CD4-positive, alpha-beta T cell treated with Interleukin-15 for 4 hours (primary cell): ENCODE data around the gene ZNF655.
A peak's percentile ranks its signal among the peaks of the same experiment; 100 is the strongest.
"Not testable (repeated sequence)": the region's sequence is repeated elsewhere in the genome, so short reads cannot be mapped to it uniquely, and the experiment has no call there.

Experiments
- DNase-seq: peaks from one replicate; pipeline ENCODE4 v3.0.0-alpha.2; 2020; ENCODE audit warnings: low spot score

Gene ZNF655

GRCh38 chr7:99560834-99561736 is 2.6 kb downstream of the ZNF655 start:
- DNase-seq = no peak

- DNase-seq = no peak
These were observed 3.3 kb downstream of the ZNF655 start for GRCh38 chr7:99561737-99562051.

GRCh38 chr7:99562114-99562784 is 3.8 kb downstream of the ZNF655 start:
- no peak for DNase-seq

- DNase-seq = peak; percentile 60
These were observed 4.4 kb downstream of the ZNF655 start for GRCh38 chr7:99562832-99563231.

GRCh38 chr7:99563650-99564049 is 5.2 kb downstream of the ZNF655 start:
- no peak for DNase-seq

- not testable (repeated sequence) for DNase-seq
These were observed 10.3 kb downstream of the ZNF655 start for GRCh38 chr7:99568770-99569169.

GRCh38 chr7:99571768-99572167 is 13.3 kb downstream of the ZNF655 start:
- DNase-seq = no peak

- DNase-seq = no peak
These were observed 14.8 kb downstream of the ZNF655 start for GRCh38 chr7:99573257-99573656.

GRCh38 chr7:99576251-99576650 is 17.8 kb downstream of the ZNF655 start:
- no peak for DNase-seq

- no peak for DNase-seq
These were observed 21.0 kb downstream of the ZNF655 start for GRCh38 chr7:99579281-99579955.

GRCh38 chr7:99579956-99580777 is 21.7 kb downstream of the ZNF655 start:
- DNase-seq = peak; percentile 56

GRCh38 chr7:99580778-99581332 is 22.4 kb downstream of the ZNF655 start:
- DNase-seq = not testable (repeated sequence)

- no peak for DNase-seq
These were observed 30.4 kb downstream of the ZNF655 start for GRCh38 chr7:99588868-99589267.

- no peak for DNase-seq
These were observed 36.7 kb downstream of the ZNF655 start for GRCh38 chr7:99594948-99595745.

- DNase-seq = no peak
These were observed 38.0 kb downstream of the ZNF655 start for GRCh38 chr7:99596408-99596955.

- DNase-seq = no peak
These were observed 39.5 kb downstream of the ZNF655 start, which contains the start of gene TMEM225B for GRCh38 chr7:99597762-99598501. Gene TMEM225B (plus strand): TSS chr7:99598267. CDS start chr7:99604389, 6,122 bp downstream.

- no peak for DNase-seq
These were observed 41.4 kb downstream of the ZNF655 start for GRCh38 chr7:99599836-99600235.

GRCh38 chr7:99601656-99602310 is 43.3 kb downstream of the ZNF655 start:
- no peak for DNase-seq

- no peak for DNase-seq
These were observed 47.1 kb downstream of the ZNF655 start for GRCh38 chr7:99605527-99605926.
